ENCODE measurements around the gene TSEN2. TPM values are rescaled to one million over a fixed set of nuclear protein-coding genes. Genes with fewer than 3 reads are reported as not detected.
A peak's percentile ranks its signal among the peaks of the same experiment; 100 is the strongest.
"Not testable (repeated sequence)": the region's sequence is repeated elsewhere in the genome, so short reads cannot be mapped to it uniquely, and the experiment has no call there.

The TSEN2 gene
- 10 to 100 TPM; 17.7 to 18.4 TPM for total RNA-seq
- long read RNA-seq, partial matches to known transcripts, result 1 of 9 reads
- long read RNA-seq, other reads (novel, unspliced or antisense), result 8 of 9 reads

DNA sequence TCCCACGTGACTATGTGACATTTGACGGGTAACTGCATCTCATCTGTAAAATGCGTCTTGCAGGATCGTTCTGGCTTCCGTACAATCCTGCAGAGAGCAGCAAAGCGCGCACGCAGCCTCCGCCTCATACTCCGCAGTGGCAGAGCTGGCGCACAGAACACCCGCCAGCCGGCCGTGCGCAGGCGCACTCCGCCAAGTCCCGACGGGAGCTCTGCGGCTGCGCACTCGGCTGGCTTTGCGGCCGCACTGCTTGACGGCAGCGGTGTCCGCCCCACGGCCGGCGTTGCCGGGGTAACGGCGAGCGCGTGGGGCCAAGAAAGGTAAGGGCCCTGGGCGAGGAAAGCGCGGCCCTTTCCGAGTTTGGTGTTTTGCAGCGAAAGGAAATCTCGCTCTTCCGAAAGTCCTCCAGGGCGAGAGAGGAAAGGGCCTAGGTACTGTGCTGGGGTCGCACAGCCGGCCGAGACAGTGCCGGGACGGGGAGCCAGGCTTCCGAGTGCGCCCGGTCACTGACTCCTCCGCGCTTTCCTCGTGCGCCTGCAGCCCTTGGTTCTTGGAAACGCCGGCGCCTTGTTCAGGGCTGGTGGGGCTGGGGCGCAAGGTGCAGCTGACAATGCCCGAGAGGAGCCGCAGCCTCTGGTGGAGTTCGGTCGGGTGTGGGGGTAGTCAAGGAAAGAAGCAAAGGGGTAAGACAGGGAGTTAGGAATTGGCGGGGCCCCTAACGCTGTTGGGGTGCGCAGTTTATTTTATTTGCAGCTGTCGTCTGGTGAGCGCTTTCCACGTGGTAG, at the start of gene TSEN2:
Gene TSEN2 (plus strand): TSS at position 283 of the 785 bp plus-strand sequence. CDS start 5,321 bp downstream, outside the sequence.
- ATAC-seq (peak; percentile 69), DNase-seq (peak; percentile 93 to 96)
- intact Hi-C loops (cut with DNase I, micrococcal nuclease), result loop anchor here in 1 of 2 donors (5.0 kb wide), 1 partner anchor 307 kb away; no protein-coding TSS in a partner anchor

DNA sequence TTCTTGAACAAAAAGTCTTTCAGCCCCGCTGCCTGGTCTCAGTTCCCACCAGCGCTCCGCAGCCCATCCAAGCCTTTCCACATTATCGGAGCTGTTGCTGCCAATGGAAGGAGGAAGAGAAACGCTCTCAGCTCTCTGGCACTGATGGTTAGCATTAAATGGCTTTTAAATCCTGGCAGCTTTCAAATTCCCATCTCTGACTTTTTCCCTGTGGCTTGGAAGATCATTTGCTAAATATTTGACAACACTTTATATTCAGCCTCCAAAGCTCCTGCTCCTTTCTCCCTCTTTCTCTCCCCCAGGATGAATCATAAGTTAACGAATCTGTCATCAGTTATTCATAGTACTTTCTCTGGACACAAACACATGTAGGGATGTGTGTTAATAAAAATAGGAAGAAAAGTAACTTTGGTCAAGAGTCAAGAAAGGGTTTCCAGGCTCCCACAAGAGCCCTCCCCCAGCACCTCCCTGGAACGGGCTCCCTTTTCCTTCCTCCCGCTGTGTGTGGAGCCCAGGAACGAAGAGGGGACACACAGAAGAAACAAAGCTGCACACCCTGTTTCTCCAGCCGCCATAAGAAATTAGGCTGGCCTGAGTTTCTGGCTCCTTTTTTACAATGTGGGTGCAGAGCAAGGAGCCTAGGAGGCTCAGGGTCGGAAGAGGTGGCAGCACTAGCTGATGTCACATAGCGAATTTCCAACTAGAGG, 47.6 kb upstream of the TSEN2 start:
- ATAC-seq (no peak), DNase-seq (no peak)
- intact Hi-C loops (cut with DNase I, micrococcal nuclease), result no loop called here

DNA sequence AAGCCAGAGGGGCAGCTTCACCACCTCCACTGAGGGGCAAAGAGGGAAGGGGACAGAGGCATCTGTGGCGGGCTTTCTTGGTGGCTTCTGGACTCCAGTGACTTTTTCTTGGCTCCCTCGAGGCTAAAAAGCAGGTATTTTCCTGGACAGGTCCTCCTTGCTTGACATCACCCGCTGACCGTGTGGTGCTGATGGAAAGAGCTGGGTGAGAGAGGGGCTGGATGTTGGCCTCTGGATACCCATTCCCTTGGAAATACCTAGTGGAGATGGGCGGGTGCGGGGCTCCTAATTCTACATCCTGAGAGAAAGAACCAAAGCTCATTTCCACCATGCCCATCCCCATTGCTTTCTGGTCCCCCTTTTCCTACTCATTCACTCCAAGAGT, 47.1 kb upstream of the TSEN2 start:
- DNase-seq, result no peak
- no peak for ATAC-seq
- intact Hi-C loops (cut with DNase I, micrococcal nuclease), result no loop called here

DNA sequence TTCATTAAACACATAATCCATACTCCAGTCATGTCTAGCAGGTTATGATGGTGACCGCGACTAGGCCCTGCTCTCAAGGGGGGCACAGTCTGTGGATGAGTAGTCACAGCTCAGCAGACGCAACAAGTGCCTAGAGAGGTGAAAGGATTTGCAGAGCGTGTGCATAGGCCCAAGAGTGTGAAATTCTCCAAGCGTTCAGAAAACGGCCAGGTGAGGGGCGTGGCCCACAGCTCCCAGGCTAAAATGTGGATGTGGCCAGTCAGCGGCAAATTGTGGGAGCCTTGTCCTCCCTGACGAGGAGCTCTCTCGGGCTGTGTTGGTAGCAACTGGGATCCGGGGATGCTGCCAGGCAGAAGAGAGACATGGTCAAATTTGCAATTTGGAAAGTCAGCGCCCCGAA, 46.4 kb upstream of the TSEN2 start:
- ATAC-seq (no peak), DNase-seq (no peak)
- intact Hi-C loops (cut with DNase I, micrococcal nuclease), result no loop called here

DNA sequence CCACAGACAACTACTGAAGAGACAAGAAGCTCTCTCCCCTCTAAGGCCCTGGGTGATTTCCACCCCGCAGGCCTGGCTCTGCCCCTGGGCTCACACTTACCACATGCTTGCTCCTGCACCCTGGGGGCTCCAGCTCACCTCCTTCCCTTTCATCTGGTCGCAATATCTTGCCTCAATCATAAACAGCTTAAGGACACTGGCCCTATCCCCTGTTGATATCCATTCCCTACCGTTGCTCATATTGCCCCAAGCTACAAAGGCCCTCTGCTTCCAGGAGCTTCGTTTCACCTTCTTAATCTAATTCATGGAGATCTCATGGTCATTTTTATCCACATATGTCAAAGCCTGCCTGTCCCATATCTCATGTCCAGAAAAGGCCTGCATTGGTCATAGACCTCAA, 46.0 kb upstream of the TSEN2 start:
- DNase-seq (no peak), ATAC-seq (no peak)
- intact Hi-C loops (cut with DNase I, micrococcal nuclease), result no loop called here

DNA sequence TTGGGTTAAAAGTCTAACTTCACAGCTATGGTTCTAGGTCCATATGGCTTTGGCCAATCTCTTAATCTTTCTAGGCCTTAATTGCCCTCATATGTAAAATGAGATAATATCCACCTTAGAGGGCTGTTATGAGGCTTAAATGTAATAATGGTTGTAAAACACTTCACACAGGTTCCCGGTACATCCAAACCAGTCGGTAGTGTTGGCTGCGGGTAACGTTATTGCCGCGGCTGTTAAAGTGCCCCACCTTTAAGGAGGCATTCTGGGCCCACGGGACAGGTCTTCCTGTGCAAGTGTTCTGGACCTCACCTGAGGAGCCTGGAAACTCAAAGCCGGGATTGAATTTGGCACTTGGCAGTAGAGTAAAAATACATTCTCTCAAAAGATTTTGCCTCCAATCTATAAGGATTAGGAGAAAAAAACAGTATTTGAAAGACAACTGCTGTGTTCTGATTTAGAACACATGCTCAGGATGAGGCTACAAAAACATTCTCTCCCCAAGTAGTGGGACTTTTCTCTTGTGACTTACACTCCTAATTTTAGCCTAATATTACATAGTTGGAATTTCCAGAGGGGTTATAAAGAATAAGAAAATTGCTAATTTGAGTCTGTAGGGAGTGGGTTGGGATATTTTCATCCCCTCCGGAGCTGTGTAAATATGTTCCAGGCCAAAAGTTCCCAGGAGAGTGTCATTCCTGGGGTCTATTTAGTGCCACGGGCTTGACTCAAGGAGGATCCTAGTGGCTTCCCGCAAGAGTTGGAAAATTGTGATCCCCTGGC, 44.9 kb upstream of the TSEN2 start:
- DNase-seq (peak; percentile 79 to 86), ATAC-seq (peak; percentile 88)
- intact Hi-C loops (cut with DNase I, micrococcal nuclease), result no loop called here

DNA sequence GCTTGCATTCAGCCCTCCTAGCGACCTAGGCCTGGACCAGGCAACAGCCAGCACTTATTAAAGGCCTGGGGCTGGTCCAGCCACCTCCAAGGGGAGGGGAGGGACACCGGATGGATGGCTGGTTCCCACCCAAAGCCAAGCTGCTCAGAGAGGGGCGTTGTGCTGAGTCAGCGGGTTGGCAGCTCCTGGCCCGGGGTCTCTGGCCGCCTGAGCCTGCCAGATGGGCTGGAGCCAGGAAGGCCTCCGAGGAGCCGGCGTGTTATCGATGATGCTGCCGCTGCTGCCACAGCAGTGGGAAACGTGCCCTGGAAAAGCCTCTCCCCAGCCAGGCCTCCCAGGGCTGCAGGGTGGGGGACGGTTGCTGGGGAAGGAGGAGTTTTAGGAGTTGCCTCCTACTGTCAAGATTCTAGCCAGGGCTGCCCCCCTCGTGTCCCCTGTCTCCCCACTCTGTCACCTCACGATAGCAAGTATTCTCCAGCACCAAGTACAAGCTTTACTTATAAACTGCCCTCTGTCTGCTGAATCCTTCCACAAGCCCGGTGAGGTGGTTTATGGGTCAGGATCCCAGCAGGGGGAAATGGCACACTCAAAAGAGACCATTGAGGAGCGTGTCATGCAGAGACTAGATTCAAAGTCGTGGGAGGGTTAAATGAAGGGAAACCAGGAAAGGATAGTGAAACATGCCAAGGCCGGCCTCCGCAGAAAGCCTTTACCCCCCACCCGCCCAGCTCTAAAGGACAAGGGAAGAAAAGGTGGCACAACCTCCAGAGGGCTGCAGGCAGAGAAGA, 43.2 kb upstream of the TSEN2 start:
- peak in 1 of 2 donors; percentile 45 for DNase-seq

DNA sequence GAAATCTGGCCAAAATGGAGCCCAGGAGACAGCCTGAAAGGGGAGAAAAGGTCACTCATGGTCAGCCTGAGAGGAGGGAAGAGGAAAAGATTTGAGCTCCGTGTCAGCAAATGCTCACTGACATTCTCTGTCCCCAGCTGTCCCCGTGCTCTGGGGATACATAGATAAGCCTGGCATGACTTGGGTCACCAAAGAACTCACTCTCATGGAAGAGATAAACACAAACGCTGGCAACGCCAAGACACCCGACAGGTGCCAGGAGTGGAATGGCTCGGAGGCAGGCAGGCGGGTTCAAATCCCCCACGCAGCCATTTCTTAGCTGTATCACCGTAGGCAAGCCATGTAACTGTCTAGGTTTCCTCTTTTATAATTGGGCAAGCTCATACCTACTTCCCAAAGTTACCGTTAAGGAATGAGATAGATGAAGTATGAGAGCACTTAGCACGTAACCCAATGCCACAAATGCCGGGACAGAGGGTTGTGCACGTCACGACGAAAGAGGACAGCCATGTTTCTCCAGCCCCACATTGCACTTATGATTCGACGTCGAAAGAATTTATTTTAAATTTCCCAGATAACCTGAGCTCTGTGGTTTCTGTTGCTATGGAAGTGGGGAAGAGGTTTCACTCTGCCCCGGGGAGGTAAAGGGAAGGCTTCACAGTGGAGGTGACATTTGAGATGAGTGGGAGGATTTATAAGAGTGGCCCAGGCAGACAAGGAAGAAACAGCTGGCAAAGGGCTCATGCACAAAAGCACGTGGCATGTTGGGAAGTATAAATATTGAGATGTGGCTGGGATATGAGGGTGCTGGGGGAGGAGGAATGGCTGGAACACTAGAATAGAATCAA, 41.4 kb upstream of the TSEN2 start:
- intact Hi-C loops (cut with DNase I, micrococcal nuclease), result no loop called here
- DNase-seq (no peak), ATAC-seq (no peak)

More for the DNA sequence above, 43.2 kb upstream of the TSEN2 start:
- intact Hi-C loops (cut with DNase I, micrococcal nuclease), result no loop called here
- no peak for ATAC-seq

DNA sequence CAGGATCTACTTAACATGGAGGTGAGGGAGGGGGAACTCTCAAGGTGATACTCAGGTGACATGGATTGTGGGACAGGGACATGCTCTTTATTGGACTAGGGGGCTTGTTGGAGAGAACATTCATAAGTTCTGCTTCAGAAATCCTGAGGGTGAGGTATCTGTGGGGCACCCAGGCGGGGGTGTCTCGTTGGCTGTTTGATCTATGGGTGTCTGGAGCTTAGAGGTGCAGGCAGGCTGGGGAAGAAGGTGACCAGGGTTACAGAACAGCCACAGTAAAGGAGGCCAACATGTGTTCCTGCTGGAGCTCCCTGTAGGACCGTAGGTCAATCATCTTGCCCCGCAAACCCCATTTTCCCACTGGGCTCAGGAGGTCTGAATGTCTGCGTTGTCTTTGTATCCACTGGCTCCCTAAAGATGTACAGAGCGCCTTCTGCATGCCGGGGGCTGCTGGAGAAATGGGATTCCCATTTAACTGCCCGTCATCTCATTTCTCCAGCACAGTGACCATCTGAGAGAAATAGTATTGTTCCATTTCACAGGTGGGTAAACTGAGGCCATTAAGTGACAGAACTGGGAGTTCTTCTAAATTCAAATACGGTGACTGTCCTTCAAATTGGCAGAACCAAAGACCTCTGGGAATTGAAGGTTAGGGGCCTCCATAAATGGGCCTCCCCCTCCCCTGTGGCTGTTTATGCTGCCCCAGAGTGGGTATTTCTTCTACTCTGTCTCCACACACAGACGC, 40.3 kb upstream of the TSEN2 start:
- no peak for ATAC-seq
- intact Hi-C loops (cut with DNase I, micrococcal nuclease), result no loop called here
- no peak for DNase-seq

DNA sequence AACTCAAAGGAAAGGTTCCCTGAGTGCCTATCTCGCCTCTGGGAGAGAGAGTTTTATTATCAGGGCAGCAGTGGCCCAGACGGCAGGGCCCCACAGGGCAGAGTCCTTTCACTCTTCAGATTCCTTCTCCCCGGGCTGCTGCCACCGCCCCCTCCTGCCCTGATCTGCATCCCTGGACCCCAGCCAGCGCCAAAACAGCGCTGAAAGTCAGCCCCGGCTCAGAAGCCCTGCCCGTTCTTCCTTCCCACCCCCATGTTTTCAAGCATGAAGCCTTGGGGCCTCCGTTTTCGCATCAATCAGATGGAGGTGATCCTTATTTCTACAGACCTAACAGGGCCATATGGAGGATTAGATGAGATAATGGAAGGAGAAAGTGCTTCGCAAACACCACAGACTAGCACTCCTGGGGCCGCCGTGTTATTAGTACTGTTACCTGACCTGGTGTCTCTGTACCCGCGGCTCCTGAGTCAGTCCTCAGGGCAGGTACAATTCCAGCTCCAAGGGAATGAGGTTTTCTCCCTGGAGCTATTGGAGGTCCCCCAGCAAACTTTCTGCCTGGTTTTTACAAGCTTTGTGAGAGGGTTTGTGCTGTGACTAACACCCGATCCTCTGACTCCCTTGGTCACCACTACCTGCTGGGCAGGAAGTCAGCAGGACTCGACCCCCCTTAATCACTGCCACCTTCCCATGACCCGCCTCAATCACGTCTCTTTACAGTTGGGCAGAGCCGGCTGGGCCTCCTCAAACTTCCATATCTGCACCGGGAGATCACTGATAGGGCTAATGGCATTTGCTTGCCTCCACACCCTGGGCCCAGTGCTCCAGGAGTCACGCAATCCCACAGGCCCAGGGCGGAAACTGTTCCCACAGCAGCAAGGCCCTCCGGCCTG, 39.5 kb upstream of the TSEN2 start:
- ATAC-seq, result peak; percentile 83
- intact Hi-C loops (cut with DNase I, micrococcal nuclease), result no loop called here
- DNase-seq, result peak; percentile 86 to 91

DNA sequence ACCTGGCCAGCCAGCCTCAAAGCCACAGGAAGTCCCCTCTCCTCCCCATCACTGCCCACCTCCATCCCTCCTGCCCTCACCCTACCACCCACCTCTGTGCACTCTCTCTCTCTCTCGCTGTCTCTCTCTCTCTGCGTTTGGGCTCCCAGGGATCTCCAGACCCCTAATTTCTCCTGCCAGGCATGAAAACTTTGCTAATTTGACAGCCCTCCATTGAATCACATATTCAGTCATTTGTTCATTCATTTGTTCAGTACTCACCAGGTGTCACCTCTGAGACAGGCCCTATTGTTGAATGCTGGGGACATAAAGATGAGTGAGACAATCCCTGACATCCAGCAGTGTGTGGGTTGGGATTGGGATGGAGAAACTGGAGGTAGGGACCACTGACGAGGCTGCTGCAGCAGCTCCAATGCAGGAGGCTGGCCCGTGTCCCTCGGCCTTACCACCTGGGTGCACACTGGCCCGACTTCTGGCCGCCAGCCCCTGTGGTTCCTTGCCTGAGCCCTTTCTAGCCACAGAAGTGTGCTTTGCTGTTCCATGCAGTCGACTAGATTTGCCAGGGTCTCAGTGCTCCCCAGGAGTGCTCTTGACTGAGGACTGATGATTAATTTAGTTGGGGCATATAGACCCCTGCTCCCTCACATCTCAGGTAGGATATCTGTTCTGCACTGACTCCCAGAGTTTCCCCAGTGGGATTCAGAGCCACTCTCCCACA, 38.6 kb upstream of the TSEN2 start:
- ATAC-seq, result no peak
- intact Hi-C loops (cut with DNase I, micrococcal nuclease), result no loop called here
- DNase-seq, result peak in 1 of 2 donors; percentile 25

DNA sequence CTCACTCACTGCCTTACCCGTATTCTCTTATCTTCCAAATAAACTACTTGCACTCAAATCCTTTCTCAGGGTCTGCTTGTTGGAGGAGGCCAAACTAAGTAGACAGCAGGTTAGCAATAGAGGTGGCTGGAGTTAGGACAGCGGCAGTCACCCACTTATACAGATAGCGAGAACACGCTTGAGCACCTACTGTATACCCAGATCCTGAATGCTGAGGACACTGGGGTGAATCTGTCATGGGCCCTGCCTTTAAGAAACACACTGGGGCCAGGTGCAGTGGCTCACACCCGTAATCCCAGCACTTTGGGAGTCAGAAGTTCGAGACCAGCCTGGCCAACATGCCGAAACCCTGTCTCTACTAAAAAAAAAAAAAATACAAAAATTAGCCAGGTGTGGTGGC, 38.0 kb upstream of the TSEN2 start:
- DNase-seq (peak in 1 of 2 donors; percentile 18), ATAC-seq (no peak)
- intact Hi-C loops (cut with DNase I, micrococcal nuclease), result no loop called here

DNA sequence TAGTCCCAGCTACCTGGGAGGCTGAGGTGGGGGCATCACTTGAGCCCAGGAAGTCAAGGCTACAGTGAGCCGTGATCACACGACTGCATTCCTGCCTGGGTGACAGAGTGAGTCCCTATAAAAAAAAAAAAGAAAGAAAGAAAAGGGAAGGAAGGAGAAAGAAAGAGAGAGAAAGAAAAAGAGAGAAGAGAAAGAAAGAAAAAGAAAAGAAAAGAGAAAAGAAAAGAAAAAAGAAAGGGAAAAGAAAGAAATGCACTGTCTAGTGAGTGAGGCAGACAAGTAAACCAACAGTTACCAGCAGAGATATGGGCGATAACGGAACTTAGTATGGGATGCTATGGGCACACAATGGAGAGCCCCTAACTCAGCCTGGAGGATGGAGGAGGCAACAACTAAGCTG, 37.2 kb upstream of the TSEN2 start:
- intact Hi-C loops (cut with DNase I, micrococcal nuclease), result no loop called here
- DNase-seq (no peak), ATAC-seq (no peak)

DNA sequence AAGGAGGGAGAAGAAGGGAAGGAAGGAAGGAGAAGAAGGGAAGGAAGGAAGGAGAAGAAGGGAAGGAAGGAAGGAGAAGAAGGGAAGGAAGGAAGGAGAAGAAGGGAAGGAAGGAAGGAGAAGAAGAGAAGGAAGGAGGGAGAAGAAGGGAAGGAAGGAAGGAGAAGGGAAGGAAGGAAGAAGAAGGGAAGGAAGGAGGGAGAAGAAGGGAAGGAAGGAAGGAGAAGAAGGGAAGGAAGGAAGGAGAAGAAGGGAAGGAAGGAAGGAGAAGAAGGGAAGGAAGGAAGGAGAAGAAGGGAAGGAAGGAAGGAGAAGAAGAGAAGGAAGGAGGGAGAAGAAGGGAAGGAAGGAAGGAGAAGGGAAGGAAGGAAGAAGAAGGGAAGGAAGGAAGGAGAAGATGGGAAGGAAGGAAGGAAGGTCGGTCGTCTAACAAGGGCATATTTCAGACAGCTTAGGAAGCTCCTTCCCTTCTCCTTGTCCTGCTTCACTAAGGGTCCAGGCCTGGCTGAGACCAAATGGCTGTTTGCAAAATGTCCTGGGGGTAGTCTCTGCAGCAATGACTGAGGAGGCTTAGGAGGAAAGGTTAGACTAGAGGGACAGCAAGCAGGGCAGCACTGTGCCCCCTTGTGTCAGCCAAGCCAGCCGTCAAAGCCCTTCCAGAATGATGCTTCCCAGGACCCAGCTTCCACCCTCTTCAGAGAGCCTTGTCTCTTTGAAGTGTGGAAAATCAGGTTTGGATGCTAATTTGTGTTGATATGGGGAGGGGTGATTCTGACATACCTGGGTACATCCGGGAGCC, 35.7 kb upstream of the TSEN2 start:
- intact Hi-C loops (cut with DNase I, micrococcal nuclease); ATAC-seq: not testable (repeated sequence)
- peak; percentile 0 to 20 for DNase-seq

Measured in left colon (tissue), 2 donors.